DMS153 (cell line): ENCODE results near the gene NCAPH2.

ENCODE experiments used
- DNase-seq: peaks from one replicate; lab custom pipeline; 2025; lab: John Stamatoyannopoulos, UW

The NCAPH2 gene

GRCh38 chr22:50474710-50475651 is 33.0 kb upstream of the NCAPH2 start, which contains the start of gene SBF1:
Gene SBF1 (minus strand): TSS chr22:50475035. CDS start chr22:50474840, 195 bp downstream.
- DNase-seq: peak; percentile 68

- no peak for DNase-seq
Observed at GRCh38 chr22:50475652-50476002, 32.4 kb upstream of the NCAPH2 start.

- no peak for DNase-seq
Observed at GRCh38 chr22:50476868-50477267, 31.2 kb upstream of the NCAPH2 start.

GRCh38 chr22:50477923-50478322 is 30.1 kb upstream of the NCAPH2 start:
- no peak for DNase-seq

- DNase-seq: no peak
Observed at GRCh38 chr22:50479721-50480120, 28.3 kb upstream of the NCAPH2 start.

GRCh38 chr22:50481045-50481439 is 27.0 kb upstream of the NCAPH2 start:
- DNase-seq: no peak

- no peak for DNase-seq
Observed at GRCh38 chr22:50481440-50482106, 26.5 kb upstream of the NCAPH2 start, which contains the start of gene ADM2. Gene ADM2 (plus strand): TSS chr22:50481543. CDS start chr22:50481848, 305 bp downstream.

- DNase-seq: no peak
Observed at GRCh38 chr22:50482107-50483074, 25.6 kb upstream of the NCAPH2 start.

GRCh38 chr22:50483106-50483505 is 24.9 kb upstream of the NCAPH2 start:
- no peak for DNase-seq

GRCh38 chr22:50483556-50483955 is 24.5 kb upstream of the NCAPH2 start:
- DNase-seq: no peak

- DNase-seq: no peak
Observed at GRCh38 chr22:50483977-50484853, 23.8 kb upstream of the NCAPH2 start.

- DNase-seq: no peak
Observed at GRCh38 chr22:50485221-50486131, 22.5 kb upstream of the NCAPH2 start.

GRCh38 chr22:50486561-50487289 is 21.3 kb upstream of the NCAPH2 start, which contains the start of gene MIOX:
Gene MIOX (plus strand): TSS chr22:50486859. CDS start chr22:50486898, 39 bp downstream.
- no peak for DNase-seq

GRCh38 chr22:50487290-50488005 is 20.6 kb upstream of the NCAPH2 start:
- DNase-seq: no peak

GRCh38 chr22:50488006-50488677 is 19.9 kb upstream of the NCAPH2 start:
- DNase-seq: no peak

GRCh38 chr22:50488886-50489285 is 19.1 kb upstream of the NCAPH2 start:
- no peak for DNase-seq

- no peak for DNase-seq
Observed at GRCh38 chr22:50489363-50490243, 18.4 kb upstream of the NCAPH2 start.
